ENCODE measurements around the gene GPATCH4.

GRCh38 chr1:156623946-156624813, 22.9 kb upstream of the GPATCH4 start:
- TF ChIP-seq, protein P1, sequence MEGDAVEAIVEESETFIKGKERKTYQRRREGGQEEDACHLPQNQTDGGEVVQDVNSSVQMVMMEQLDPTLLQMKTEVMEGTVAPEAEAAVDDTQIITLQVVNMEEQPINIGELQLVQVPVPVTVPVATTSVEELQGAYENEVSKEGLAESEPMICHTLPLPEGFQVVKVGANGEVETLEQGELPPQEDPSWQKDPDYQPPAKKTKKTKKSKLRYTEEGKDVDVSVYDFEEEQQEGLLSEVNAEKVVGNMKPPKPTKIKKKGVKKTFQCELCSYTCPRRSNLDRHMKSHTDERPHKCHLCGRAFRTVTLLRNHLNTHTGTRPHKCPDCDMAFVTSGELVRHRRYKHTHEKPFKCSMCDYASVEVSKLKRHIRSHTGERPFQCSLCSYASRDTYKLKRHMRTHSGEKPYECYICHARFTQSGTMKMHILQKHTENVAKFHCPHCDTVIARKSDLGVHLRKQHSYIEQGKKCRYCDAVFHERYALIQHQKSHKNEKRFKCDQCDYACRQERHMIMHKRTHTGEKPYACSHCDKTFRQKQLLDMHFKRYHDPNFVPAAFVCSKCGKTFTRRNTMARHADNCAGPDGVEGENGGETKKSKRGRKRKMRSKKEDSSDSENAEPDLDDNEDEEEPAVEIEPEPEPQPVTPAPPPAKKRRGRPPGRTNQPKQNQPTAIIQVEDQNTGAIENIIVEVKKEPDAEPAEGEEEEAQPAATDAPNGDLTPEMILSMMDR (IDR thresholded peaks at IDR 0.05): peak in 9 of 12 donors; percentile 3 to 53 (median 35)
- TF ChIP-seq POLR2A (IDR thresholded peaks at IDR 0.05): no peak

Measured in heart left ventricle (tissue), 13 donors.